GM21390 (cell line): ENCODE results near the gene GPX1.
A peak's percentile ranks its signal among the peaks of the same experiment; 100 is the strongest.
"Not testable (repeated sequence)": the region's sequence is repeated elsewhere in the genome, so short reads cannot be mapped to it uniquely, and the experiment has no call there.

ENCODE experiments used
- ATAC-seq: cut with Tn5 transposase; IDR thresholded peaks from one replicate; pipeline ENCODE4 v1.9.1; 2021; ENCODE audit not compliant: unreplicated experiment

Gene GPX1

DNA sequence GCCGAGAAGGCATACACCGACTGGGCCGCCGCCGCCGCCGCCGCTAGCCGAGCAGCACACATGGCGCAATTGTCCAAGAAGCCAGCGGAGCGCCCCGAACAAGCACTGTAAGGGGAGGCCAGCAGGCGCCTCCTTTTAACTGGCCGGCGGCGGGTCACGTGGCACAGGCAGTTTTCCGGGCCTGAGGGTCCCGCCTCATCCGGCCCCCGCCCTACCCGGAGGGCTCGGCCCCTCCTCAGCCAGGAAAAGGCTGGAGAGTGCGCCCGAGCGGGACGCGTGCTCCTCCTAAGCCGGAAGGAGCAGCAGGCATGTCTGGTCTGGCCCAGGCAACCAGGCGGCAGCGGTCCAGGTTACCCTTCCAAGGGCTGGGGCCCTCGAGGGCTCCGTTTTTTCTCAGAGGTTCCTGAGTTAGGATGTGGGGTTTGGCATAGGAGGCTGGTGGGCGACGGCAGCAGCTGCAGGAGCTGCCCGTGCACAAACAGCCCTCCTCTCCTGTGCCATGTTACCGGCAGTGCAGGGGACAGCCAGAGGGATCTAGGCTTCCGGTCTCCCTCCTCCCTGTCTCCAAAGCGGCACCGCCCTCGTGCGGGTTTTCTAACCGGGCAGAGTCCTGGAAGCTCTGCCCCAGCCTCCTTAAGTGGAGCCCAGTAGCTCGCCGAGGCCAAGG, at the start of gene GPX1:
Gene GPX1, minus strand, starts transcription at position 137 of the 667 bp plus-strand sequence. Its CDS starts 75 bp downstream, at position 62.
- ATAC-seq, result peak; percentile 86

DNA sequence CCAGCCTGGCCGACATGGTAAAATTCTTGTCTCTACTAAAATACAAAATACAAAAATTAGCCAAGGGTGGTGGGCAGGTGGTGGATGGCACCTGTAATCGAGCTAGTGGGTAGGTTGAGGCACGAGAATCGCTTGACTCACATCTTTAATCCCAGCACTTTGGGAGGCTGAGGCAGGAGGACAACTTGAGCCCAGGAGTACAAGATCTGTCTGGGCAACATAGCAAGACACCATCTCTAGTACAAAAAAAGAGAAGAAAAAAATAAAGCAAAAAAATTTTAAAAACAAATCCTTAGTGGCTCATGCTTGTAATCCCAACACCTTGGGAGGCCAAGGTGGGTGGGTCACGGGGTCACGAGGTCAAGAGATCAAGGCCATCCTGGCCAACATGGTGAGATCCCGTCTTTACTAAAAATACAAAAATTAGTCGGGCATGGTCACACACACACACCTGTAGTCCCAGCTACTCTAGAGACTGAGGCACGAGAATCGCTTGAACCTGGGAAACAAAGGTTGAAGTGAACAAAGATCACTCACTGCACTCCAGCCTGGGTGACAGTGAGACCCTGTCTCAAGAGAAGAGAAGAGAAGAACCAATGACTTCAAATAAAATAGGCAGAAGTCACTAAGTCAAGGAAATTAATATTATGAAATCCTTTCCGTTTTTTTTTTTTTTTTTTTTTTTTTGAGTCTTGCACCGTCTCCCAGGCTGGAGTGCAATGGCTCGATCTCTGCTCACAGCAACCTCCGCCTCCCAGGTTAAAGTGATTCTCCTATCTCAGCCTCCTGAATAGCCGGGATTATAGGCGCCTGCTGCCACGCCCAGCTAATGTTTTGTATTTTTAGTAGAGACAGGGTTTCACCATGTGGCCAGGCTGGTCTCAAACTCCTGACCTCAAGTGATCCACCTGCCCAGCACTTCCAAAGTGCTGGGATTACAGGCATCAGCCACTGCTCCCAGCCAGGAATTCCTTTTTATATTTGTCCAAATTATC, 48.7 kb upstream of the GPX1 start:
- ATAC-seq, result no peak

DNA sequence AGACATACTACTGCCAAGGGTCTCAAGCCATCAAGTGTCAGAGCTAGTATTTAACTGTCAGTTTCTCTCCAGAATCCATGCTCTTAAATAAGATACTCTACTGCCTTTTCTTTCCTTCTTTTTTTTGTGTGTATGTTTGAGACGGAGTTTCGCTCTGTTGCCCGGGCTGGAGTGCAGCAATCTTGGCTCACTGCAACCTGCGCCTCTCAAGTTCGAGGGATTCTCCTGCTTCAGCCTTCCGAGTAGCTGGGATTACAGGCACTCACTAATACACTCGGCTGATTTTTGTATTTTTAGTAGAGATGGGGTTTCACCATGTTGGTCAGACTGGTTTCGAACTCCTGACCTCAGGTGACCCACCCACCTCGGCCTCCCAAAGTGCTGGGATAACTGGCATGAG, 47.4 kb upstream of the GPX1 start:
- not testable (repeated sequence) for ATAC-seq

DNA sequence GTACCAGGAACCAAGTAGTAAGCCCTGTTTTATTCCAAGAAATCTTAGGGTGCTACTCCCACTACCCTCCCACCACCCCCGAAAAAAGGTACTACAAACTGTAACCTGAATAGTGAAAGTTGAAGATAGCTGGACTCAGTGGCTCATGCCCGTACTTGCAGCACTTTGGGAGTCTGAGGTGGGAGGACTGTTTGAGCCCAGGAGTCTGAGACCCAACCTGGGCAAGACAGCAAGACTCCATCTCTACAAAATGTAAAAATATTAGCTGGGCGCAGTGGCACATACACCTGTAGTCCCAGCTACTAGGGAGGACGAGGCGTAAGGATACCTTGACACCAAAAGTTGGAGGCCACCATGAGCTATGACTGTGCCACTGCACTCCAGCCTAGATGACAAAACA, 45.7 kb upstream of the GPX1 start:
- ATAC-seq, result no peak

DNA sequence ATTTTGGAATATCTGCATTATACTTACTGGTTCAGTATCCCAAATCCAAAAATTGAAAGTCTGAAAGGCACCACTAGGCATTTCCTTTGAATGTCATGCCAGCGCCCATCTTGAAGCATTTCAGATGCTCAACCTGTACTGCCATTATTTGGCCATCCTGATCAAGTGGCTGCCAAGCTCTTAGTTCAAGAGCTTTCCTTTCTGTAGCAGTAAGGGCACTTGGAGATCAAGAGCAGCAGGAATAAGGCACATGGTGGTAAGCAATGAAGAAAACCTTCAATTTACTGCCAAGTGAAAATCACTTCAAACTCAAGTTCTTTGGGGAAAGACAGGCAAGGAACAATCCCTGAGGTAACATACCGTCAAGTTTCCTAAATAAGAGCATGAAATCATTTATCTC, 43.6 kb upstream of the GPX1 start:
- no peak for ATAC-seq

DNA sequence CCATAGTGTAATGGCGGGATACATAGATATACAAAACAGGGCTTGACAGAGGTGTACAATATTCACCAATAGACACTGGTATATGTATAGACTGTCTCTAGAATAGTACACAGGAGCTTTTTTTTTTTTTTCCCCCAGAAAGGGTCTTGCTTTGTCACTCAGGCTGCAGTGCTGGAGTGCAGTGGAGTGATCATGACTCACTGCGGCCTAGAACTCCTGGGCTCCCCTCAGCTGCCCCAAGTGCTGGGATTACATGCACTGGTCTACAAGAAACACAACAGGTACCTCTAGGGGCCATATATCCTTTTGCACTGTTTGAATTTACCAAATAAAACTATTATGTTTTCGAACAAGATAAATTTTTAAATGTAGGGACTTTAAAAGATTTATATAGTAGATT, 41.3 kb upstream of the GPX1 start:
- no peak for ATAC-seq

DNA sequence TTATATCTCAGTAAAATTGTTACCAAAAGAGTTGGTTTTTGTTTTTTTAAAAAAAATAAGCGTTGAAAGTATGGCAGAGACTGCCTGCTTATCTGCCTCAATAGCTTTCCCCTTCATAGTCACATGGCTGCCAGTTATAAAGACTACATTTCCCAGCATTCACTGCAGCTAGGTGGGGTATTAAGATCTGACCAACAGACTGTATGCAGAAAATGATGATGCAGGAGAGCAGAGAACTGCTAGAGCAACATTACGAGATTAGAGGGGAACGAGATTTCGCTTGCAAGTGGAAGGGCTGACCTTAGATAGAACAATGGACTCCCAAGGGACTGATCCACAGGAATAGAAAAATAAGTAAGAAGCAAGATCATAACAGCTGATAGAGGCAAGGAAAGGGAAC, 39.3 kb upstream of the GPX1 start:
- no peak for ATAC-seq

DNA sequence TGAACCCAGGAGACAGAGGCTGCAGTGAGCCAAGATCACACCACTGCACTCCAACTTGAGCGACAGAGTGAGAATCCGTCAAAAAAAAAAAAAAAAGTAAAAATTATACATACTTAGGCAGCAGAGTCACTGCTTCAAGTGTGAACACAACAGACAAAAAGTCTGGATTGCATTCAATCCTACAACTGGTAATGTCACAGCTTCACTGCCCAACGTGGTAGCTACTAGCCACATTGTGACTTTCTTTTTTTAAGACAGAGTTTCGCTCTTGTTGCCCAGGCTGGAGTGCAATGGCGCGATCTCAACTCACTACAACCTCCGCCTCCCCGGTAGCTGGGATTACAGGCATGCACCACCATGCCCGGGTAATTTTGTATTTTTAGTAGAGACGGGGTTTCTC, 33.2 kb upstream of the GPX1 start:
- ATAC-seq, result not testable (repeated sequence)

DNA sequence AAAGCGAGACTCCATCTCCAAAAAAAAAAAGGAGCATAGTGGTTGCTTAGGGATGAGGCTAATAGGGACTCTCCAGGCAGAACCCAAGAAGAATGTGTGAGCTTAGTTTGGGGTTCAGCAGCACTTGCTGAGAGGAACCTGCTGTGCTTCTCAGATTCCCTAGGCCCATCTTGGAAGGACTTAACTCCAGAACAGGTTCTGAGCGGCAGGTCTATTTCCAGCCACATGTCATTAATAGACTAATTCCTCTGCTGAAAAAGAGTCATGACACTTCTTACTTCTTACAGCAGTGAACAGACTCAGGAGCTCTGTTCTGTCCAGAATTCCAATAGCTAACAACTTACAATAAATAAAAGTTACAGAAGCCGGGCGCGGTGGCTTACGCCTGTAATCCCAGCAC, 31.1 kb upstream of the GPX1 start:
- ATAC-seq, result no peak

DNA sequence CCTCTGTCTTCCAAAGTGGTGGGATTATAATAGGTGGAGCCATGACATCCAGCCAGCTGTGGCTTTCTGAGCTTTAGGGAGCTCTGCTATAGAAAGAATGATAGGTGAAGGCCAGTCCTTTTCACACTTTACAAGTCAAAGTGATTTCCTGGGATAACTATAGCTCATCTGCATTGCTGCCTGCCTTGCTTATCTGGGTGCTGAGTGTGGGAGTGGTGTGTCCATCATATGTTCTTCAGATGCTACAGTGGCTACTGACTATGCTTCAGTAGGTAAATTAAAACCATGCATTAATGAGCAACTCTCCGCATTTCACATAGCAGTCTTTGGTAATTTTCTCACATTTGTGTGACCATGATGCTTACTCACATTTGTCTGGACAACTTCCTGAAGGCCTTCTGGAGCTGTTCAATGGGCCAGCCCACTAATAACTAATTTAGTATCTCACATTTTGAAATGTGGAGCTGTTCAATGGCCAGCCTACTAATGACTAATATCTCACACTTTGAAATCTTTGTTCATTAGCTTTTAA, 30.2 kb upstream of the GPX1 start:
- ATAC-seq, result no peak

DNA sequence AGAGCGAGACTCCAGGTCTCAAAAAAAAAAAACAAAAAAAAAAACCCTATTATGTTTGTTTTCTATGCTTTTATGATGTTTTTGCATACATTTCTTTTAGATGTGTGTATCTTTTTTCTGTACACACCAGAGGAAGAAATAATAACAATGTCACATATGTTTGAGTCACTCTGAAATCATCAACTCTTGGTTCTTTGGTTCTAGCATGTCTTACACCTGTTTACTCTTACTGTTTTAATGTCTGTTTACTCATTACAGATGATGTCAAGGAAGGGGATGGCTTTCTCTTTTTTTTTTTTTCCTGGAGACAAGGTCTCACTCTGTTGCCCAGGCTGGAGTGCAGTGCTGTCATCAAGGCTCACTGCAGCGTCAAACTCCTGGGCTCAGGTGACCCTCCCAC, 29.6 kb upstream of the GPX1 start:
- no peak for ATAC-seq

DNA sequence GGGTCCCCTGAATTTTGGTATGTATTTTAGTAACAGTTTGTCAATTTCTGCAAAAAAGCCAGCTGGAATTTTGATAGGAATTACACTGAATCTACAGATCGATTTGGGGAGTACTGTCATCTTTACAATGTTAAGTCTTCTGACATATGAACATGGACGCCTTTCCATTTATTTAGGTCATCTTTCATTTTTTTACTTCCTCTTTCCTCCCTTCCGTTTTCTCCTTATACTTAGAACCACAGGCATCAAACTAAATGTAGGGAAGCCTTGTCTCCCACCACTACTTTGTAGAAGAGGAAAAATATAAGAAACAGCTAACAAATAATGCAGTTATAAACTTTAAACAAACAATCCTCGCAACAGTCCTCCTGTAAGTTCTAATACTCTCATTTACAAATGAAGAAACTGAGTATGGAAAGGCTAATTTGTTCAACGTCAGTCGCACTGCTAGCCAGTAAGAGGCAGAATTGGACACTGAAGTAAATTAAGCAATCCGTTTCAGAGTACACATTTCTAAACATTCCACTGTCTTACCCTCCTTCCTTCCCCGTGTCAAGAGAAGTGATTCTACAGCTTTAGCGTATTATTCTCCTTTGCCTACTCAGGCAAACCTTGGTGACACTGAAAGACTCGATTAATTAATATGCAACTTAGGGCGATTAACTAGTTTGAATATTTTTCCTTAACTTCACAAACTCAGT, 28.1 kb upstream of the GPX1 start:
- ATAC-seq, result no peak

DNA sequence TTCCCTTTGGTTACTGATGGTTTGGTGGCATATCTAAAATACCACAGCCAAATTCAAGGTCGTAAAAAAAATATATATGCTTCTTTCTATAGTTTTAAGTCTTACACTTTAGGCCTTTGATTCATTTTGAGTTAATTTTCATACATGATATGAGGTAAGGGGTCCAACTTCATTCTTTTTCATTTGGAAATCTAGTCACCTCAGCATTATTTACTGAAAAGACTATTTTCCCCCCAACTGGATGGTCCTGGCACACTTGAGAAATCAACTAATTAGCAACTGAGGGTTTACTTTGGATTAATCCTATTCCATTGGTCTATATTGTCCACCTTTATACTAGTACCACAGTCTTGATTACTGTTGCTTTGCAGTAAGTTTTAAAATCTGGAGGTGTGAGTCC, 27.5 kb upstream of the GPX1 start:
- ATAC-seq, result no peak

DNA sequence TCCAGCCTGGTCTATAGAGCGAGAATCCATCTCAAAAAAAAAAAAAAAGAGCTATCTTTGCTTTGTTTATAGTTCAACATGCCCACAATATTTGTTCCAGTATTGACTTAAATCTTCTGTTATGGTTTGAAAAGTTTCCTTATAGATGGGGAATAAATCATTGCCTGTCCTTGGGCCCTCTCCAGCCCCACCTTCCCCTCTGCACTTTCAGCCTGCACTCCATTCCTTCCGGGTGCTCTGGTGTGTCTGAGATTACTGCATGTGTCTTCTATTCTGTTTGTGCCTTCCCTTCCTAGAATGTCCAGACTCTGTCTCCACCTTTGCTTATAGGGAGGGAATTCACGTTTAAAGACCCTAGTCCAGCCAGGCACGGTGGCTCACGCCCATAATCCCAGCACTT, 25.2 kb upstream of the GPX1 start:
- no peak for ATAC-seq

DNA sequence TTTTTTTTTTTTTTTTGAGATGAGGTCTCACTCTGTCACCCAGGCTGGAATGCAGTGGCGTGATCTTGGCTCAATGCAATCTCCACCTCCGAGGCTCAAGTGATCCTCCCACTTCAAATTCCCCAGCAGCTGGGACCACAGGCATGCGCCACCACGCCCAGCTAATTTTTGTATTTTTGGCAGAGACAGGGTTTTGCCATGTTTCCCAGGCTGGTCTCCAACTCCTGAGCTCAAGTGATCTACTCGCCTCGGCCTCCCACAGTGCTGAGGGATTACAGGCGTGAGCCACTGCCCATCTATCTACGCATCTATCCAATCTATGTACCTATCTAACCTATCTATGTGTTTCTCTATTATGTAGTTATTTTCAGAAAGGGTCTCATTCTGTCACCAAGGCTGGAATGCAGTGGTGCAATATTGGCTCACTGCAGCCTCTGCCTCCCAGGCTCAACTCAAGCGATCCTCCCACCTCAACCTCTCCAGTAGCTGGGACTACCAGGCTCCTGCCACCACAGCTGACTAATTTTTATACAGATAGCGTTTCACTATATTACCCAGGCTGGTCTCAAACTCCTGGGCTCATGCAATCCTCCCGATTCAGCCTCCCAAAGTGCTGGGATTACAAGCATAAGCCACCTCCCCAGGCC, 20.2 kb upstream of the GPX1 start:
- ATAC-seq, result no peak

DNA sequence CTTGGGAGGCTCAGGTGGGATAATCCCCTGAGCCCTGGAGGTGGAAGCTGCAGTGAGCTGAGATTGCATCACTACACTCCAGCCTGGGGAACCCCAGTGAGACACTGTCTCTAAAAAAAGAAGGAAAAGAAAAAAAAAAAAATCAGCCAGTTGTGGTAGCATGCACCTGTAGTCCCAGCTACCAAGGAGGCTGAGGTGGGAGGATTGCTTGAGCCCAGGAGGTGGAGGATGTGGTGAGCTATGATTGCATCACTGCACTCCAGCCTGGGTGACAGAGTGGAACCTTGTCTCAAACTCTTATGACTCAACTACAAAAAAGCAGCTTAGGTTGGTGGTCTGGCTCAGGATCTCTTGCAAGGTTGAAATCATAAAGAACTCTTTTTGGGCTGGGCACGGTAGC, 19.3 kb upstream of the GPX1 start:
- ATAC-seq, result no peak

DNA sequence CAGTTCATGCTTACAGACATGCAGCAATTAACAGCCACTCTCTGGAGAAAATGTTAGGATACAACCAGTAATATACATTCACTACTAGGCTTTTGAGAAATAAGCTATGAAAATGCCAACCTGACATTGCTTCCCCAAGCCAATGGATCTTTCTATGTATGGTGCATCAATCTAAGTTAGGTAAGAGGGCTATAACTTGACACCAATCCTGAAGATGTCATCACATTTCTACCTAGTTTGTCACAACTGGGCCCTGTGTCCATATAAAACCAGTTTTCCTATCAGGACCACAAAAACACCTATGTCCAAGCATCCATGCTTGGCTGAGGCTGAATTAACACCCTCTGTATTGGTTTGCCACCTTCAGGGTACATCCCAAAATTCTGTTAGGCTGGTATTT, 13.8 kb upstream of the GPX1 start:
- no peak for ATAC-seq

DNA sequence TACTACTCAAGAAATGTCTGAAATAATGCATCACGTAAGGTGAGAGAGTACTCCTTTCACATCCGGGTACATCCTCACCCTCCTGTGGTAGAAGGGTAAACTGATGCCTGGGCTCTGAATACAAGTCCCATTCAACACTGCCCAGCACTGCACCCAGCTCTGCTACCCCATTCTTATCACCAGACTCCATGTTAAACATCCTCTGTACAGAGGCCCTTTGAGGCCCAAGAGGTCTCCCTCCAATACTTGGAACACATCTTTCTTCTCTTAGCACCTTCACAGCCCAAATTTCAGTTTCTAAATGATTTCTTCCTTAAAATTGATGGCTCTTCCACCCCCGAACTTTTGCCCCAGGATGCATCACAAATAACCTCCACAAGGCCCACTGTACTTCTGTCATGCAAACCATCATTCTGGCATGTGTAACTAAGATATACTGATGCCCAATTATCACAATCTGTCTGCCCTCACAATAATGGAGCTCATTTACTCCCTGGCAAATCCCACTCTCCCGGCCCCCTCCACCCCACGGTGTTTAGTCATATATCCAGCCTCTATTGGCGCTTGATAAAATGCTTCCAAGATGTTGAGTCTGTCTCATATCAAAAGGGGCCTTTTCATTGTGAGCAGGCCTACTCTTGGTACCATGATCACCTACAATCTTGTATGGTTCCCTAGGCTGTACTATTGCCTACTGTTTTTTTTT, 12.6 kb upstream of the GPX1 start:
- no peak for ATAC-seq

DNA sequence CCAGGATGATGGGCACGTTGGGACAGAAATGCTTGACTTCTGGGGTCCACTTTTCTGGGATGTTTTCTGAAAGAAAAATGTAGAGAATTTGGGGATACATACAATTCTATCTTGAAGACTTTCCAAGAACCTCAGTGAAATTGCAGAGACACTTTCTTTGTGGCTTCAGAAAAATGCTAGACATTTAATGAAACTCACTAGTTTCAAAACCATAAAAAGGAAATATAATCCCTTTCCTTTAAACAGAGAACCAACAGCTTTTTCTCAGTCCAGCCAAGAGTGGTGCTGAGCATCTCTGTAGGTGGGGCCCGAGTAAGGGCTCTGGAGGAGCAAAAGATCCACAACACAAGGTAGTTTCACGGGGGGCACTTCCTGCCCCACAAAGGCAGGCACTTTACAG, 4.4 kb upstream of the GPX1 start:
- no peak for ATAC-seq

DNA sequence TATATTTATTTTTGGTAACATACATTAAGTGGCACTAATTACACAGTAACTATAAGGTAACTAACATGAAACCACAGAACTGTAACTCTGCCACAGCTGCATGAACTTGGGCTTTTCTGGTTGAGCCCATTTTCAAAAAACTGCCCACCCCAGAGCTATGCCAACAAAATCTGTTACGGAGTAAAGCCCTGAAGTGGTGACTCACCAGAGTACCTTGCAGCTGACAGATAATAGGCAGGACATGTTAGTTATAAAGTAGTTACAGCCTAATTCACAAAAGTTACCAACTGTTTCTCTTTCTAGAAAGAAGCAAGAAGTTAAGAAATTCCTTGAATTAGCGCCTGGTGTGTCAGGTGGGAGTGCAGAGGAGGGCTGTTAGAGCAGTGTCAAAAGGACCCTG, 1.5 kb upstream of the GPX1 start:
- ATAC-seq, result no peak
